GM12865 (cell line): ENCODE measurements around the gene HADHA.
A peak's percentile ranks its signal among the peaks of the same experiment; 100 is the strongest.

Source experiments
- DNase-seq: peaks from one replicate; pipeline ENCODE4 v3.0.0; 2010; ENCODE audit warnings: low read depth
- H3K4me3 ChIP-seq: 2 replicates; pipeline ENCODE4 v1.5.1; 2011; ENCODE audit warnings: mild to moderate bottlenecking, low read depth, low read length, control low read depth
- TF ChIP-seq, protein P1 (sequence below): IDR thresholded peaks from 2 replicates; pipeline ENCODE4 v1.5.1; 2011; ENCODE audit warnings: low read length, control low read depth, low read depth, inconsistent platforms; ENCODE audit not compliant: insufficient read depth; ENCODE audit errors: missing control alignments

HADHA gene

DNA sequence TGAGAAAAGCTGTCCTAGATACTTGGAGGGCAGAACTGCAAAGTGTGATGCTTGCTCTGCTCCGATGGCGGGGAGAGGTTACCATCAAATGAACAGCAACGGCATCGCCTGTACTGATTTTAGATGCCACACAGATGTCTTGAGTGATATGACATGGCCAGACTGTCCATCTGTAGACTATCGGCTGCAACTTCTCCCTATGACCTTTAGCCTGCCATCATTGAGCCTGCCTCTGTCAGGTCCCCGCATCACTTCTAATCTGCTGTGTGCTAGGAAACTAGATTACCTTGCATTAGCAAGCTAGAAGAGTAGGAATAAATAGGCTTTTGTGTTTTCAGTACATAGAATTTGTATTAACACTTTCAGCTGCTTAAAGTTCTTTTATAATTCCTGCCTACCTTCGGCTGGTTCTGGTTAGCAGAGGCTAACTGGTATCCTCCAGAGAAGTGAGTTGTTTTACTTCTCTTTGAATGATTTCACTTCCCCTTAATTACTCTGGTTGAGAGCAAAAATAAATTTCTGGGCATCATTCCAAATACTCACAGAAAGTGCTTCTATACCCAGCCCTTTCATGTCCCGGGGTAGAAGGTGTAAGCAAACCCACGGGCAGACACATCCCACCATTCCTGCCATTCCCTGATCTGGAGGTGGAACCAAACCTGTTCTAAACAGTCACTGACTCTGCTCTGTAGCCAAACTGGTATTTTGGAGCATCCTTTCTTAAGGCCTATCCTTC lies 47.6 kb downstream of the HADHA start:
- DNase-seq: peak; percentile 57
- H3K4me3 ChIP-seq: no peak overlapping the region
- TF ChIP-seq, protein P1, sequence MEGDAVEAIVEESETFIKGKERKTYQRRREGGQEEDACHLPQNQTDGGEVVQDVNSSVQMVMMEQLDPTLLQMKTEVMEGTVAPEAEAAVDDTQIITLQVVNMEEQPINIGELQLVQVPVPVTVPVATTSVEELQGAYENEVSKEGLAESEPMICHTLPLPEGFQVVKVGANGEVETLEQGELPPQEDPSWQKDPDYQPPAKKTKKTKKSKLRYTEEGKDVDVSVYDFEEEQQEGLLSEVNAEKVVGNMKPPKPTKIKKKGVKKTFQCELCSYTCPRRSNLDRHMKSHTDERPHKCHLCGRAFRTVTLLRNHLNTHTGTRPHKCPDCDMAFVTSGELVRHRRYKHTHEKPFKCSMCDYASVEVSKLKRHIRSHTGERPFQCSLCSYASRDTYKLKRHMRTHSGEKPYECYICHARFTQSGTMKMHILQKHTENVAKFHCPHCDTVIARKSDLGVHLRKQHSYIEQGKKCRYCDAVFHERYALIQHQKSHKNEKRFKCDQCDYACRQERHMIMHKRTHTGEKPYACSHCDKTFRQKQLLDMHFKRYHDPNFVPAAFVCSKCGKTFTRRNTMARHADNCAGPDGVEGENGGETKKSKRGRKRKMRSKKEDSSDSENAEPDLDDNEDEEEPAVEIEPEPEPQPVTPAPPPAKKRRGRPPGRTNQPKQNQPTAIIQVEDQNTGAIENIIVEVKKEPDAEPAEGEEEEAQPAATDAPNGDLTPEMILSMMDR: no peak

DNA sequence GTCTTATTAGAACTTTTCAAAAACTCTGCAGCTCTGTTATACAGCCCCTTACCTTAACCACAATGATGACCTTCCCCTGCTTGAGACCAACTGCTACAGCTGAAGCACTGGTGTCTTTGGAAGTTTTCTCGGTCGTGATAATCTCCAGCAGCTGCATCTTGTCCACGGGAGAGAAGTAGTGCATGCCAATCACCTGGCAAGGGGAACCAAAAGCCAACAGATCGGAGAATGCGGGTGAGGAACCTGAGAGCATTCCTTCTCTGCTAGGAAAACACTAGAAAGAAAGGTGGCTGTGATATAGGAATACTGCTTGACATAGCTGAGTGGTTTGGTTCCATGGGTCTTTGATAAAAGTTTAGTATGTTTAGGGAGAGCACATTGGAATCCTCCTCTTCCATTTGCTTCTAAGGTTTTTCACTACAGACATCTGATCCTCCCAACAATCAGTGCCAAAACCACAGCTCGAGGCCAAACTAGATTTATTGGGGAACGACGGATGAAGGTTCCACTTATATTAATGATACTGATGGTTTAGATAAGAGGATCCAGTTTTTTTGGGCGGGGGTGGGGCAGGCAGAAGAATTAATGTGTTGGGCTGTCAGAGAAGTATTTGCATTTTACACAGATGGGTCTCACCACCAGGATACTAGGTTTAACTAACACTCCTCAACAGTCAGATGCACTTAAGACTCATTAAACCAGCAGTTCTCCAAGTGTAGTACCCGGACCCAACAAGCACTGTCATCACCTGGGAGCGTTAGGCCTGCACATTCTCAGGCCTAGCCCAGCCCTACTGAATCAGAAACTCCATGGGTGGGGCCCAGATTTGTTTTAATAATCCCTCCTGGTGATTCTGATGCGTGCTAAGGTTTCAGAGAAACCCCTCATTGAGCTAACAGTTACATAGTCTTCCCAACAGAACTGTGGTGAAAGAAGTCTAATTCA lies 49.1 kb downstream of the HADHA start:
- TF ChIP-seq, protein P1: no peak
- DNase-seq: no peak

DNA sequence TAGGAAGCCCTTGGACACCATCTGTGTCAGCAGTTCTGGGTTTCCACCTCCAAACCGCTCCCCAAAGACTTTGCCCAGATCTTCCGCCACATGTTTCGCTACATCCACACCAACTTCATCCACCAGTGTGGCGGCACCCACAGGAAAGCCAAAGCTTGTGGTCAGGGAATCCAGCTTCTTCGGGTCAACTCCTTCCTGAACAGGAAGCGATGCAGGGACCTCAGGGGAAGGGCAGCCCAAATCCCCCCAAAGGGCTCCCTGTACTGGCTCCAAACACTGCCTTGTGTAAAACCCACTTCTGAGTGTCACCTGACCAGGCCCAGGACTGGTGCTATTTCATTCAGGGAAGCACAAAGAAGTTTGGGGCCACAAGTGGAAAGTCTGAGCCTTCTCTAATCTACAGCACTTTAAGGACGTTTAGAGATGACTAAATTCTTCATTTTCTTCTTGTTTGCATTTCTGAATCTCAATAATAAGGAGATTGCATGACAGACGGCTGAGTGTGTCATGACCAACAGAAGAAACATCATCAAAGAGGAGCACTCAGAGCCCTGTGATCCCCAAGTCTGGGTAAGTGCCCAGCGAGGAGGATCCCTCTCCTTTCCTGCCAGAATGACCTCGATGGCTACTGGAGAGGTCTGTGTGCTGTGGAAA lies 50.7 kb downstream of the HADHA start:
- no peak for DNase-seq
- TF ChIP-seq, protein P1: no peak
- no peak overlapping the region for H3K4me3 ChIP-seq

More for the DNA sequence above, 49.1 kb downstream of the HADHA start:
- no peak overlapping the region for H3K4me3 ChIP-seq

DNA sequence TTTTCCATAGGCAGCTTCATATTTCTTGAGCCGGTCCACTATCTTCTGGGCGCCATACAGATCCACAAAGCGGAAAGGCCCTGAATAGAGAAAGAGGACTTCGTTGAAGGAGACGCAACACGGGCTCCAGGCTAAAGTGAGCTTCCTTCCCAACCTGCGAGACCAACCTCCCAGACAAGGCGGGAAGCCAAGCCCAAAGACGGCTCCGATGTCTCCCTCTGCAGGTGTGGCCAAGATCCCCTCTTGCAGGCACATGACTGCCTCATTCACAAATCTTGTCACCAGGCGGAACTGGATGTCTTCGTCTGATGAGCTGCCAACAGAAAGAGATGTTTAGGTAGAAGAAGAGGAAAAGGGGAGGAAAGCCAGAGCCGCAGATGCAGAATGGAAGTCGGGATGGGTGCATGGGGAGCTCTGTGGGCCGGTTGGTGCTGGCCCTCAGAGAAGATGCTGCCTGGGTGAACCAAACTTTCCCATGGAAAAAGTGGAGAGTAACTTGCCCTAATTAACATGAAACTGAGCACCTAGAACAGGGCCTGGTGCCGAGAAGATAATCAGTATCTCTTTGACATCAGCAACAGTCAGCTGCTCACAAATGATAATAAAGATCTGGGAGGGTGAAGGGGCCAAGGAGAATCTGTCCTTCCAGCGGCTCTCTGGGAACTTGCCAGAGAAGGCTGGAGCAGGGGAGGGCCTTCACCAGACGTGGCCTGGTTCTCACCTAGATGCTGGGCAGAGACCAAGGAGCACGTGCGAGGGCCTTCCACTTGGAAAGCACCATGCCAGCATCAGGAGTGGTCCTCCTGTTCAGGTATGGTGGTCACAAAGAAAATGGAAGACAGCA lies 52.9 kb downstream of the HADHA start:
- TF ChIP-seq, protein P1: no peak
- DNase-seq: no peak
- no peak overlapping the region for H3K4me3 ChIP-seq

DNA sequence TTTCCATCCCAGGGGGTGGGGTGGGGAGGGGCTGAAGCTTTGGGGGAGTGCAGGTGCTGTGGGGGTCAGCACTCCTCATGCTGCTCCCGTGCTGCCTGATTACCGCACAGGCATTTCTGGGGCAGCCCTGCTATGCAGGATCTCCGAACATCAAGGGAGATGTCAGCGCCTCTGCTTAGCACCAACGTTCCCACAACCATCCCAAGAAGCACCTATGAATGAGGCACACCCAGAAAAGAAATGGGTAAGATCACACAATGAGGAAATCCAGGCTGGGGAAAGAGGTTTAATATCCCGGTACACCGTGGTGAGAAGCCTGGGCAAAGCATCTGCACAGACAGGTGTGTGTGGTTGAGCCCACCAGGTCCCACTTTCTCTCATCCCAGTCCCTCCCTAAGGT lies 54.1 kb downstream of the HADHA start:
- TF ChIP-seq, protein P1: no peak
- no peak for DNase-seq
- no peak overlapping the region for H3K4me3 ChIP-seq

DNA sequence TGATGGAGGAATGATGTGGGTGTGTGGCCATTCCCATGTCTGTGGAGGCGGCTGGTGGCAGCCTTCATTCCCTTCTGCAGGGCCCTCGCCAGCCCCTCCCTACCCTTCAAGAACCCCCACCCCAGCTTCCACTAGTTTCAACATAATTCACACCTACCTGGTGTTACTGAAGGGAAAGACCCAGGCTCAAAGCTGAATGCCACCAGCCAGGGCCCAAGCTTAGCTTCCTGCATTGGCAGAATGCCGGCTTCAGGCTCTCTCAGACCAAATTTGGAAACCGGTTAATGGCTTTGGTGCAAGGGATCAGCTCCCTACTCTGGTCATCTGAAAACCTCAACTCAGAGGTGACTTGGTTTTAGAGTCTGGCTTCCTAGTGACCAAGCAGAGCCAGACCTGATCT lies 54.7 kb downstream of the HADHA start:
- no peak overlapping the region for H3K4me3 ChIP-seq
- DNase-seq: no peak
- TF ChIP-seq, protein P1: no peak
